ENCODE data around the gene PLCB1. TPM values are rescaled to one million over a fixed set of nuclear protein-coding genes. Genes with fewer than 3 reads are reported as not detected.

The PLCB1 gene
- total and polyA plus RNA-seq, 10 of the 15 experiments (the other 5 are each of a cell fraction or from before 2014, with no cell fraction given): 0.05 to 5.3 (median 0.17) TPM; not detected in 1

DNA sequence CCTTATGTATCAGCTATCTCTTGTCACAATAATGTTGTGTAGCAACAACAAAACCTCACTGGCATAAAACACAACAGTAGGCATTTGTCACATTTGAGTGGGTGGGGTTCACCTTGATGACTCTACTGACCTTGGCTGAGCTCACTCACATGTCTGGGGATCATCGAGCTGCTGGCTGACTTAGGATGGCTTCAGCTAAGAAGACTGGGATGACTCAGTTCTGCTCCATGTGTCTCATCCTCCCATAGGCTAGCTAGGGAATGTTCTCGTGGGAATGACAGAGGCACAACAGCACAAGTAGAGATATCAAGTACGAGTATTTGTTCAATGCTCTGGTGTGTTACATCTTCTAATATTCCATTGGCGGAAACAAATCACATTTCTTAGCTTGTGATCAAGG, 167.9 kb downstream of the PLCB1 start:
- no peaks in the 10 kb centered on the region for H3K79me2 ChIP-seq (ENCODE audit: control insufficient read depth, insufficient read depth, low read length)
- no peak overlapping the region for H3K27ac ChIP-seq (ENCODE audit: control insufficient read depth, insufficient read depth)
- no peaks in the 10 kb centered on the region for H3K9me3 ChIP-seq (replicated peaks; ENCODE audit: control insufficient read depth, insufficient read depth, low read length)
- no peaks in the 10 kb centered on the region for H4K20me1 ChIP-seq (ENCODE audit: control insufficient read depth, insufficient read depth)
- in situ Hi-C loops (cut with MboI): loop anchor here (5.0 kb wide), 1 partner anchor 163 kb away; no protein-coding TSS in a partner anchor
- no peak for FAIRE-seq
- no peak overlapping the region for H3K9ac ChIP-seq (ENCODE audit: control insufficient read depth, insufficient read depth, low read length)
- no TSS peak for BruUV-seq (replicated peaks)
- H3K4me1 ChIP-seq (ENCODE audit: control insufficient read depth, insufficient read depth, low read length): no peaks in the 10 kb centered on the region
- no peaks in the 10 kb centered on the region for H3K27me3 ChIP-seq (replicated peaks in 1 of 2; ENCODE audit: control insufficient read depth in 2 of 2, insufficient read depth in 2 of 2, low read length in 1 of 2)
- TF ChIP-seq ESRRA (IDR thresholded peaks at IDR 0.05; ENCODE audit: low read length) (no peak), WRNIP1 (IDR thresholded peaks at IDR 0.05; ENCODE audit: borderline replicate concordance, low read depth, low read length) (no peak), FOXM1 (IDR thresholded peaks at IDR 0.05; ENCODE audit: low read depth, low read length) (no peak), IKZF1 (conservative IDR thresholded peaks at IDR 0.05) (no peak), CHD2 (IDR thresholded peaks at IDR 0.05; ENCODE audit: borderline replicate concordance, low read depth, low read length) (no peak), CHD1 (IDR thresholded peaks at IDR 0.05; ENCODE audit: low read depth, low read length) (no peak), MTA2 (IDR thresholded peaks at IDR 0.05; ENCODE audit: low read depth) (no peak)
- TF ChIP-seq, protein P1, sequence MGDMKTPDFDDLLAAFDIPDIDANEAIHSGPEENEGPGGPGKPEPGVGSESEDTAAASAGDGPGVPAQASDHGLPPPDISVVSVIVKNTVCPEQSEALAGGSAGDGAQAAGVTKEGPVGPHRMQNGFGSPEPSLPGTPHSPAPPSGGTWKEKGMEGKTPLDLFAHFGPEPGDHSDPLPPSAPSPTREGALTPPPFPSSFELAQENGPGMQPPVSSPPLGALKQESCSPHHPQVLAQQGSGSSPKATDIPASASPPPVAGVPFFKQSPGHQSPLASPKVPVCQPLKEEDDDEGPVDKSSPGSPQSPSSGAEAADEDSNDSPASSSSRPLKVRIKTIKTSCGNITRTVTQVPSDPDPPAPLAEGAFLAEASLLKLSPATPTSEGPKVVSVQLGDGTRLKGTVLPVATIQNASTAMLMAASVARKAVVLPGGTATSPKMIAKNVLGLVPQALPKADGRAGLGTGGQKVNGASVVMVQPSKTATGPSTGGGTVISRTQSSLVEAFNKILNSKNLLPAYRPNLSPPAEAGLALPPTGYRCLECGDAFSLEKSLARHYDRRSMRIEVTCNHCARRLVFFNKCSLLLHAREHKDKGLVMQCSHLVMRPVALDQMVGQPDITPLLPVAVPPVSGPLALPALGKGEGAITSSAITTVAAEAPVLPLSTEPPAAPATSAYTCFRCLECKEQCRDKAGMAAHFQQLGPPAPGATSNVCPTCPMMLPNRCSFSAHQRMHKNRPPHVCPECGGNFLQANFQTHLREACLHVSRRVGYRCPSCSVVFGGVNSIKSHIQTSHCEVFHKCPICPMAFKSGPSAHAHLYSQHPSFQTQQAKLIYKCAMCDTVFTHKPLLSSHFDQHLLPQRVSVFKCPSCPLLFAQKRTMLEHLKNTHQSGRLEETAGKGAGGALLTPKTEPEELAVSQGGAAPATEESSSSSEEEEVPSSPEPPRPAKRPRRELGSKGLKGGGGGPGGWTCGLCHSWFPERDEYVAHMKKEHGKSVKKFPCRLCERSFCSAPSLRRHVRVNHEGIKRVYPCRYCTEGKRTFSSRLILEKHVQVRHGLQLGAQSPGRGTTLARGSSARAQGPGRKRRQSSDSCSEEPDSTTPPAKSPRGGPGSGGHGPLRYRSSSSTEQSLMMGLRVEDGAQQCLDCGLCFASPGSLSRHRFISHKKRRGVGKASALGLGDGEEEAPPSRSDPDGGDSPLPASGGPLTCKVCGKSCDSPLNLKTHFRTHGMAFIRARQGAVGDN (IDR thresholded peaks at IDR 0.05): no peak
- no peak for DNase-seq (ENCODE audit: low read depth, low spot score)
- no peak overlapping the region for H3K4me2 ChIP-seq (ENCODE audit: control insufficient read depth, insufficient read depth)
- intact Hi-C loops (cut with micrococcal nuclease; ENCODE audit: unreplicated experiment): no loop called here
- ChIA-PET CTCF (interaction anchor here (0.8 to 1.2 kb wide), 2 partner anchors 256 to 423 kb away, joined by 3 read pairs; no protein-coding TSS in a partner anchor), RAD21 (ENCODE audit: unreplicated experiment) (no interaction called here), POLR2A (no interaction called here), SMC1A (ENCODE audit: uncharacterized antibody, unreplicated experiment) (interaction anchor here (0.6 to 1.2 kb wide), 3 partner anchors 14 to 1485 kb away, joined by 3 to 4 read pairs (median 3); no protein-coding TSS in a partner anchor)
- ATAC-seq: no peak
- no peak overlapping the region for H2AFZ ChIP-seq (ENCODE audit: control insufficient read depth, low read depth, low read length)
- H3K4me3 ChIP-seq: no peak overlapping the region
- WGBS (ENCODE audit: insufficient coverage, insufficient replicate concordance, low lambda C conversion rate, missing lambda C conversion rate): 13% methylated on average over 4 of the region's 4 CpGs
- no peaks in the 10 kb centered on the region for H3K36me3 ChIP-seq (ENCODE audit: control insufficient read depth in 2 of 2, insufficient read depth in 2 of 2, low read length in 1 of 2)
